ENCODE measurements around the gene CLSTN1.
"Not testable (repeated sequence)": the region's sequence is repeated elsewhere in the genome, so short reads cannot be mapped to it uniquely, and the experiment has no call there.

CLSTN1 gene

GRCh38 chr1:9717193-9718005 is 106.4 kb downstream of the CLSTN1 start:
- FAIRE-seq (no peak), DNase-seq (ENCODE audit: insufficient read length, low spot score) (no peak)

GRCh38 chr1:9716404-9717192 is 107.2 kb downstream of the CLSTN1 start:
- no peak for DNase-seq (ENCODE audit: insufficient read length, low spot score)
- no peak for FAIRE-seq

- no peak for DNase-seq (ENCODE audit: insufficient read length, low spot score)
- FAIRE-seq = no peak
These were observed 108.1 kb downstream of the CLSTN1 start for GRCh38 chr1:9715536-9716226.

- FAIRE-seq = no peak
These were observed 109.5 kb downstream of the CLSTN1 start for GRCh38 chr1:9714257-9714718.

GRCh38 chr1:9712767-9713166 is 111.0 kb downstream of the CLSTN1 start:
- DNase-seq (ENCODE audit: insufficient read length, low spot score); FAIRE-seq: not testable (repeated sequence)

More at GRCh38 chr1:9714257-9714718, 109.5 kb downstream of the CLSTN1 start:
- DNase-seq (ENCODE audit: insufficient read length, low spot score) = no peak

- FAIRE-seq (no peak), DNase-seq (ENCODE audit: insufficient read length, low spot score) (no peak)
These were observed 112.2 kb downstream of the CLSTN1 start for GRCh38 chr1:9711466-9712020.

- FAIRE-seq (no peak), DNase-seq (ENCODE audit: insufficient read length, low spot score) (no peak)
These were observed 113.7 kb downstream of the CLSTN1 start for GRCh38 chr1:9710037-9710436.

GRCh38 chr1:9706178-9706577 is 117.6 kb downstream of the CLSTN1 start:
- FAIRE-seq = no peak
- no peak for DNase-seq (ENCODE audit: insufficient read length, low spot score)

- no peak for FAIRE-seq
- DNase-seq (ENCODE audit: insufficient read length, low spot score) = no peak
These were observed 118.2 kb downstream of the CLSTN1 start for GRCh38 chr1:9705337-9706093.

- DNase-seq (ENCODE audit: insufficient read length, low spot score) = no peak
- no peak for FAIRE-seq
These were observed 120.1 kb downstream of the CLSTN1 start for GRCh38 chr1:9703681-9704080.

GRCh38 chr1:9703165-9703509 is 120.6 kb downstream of the CLSTN1 start:
- FAIRE-seq = no peak

GRCh38 chr1:9701665-9702064 is 122.1 kb downstream of the CLSTN1 start:
- no peak for DNase-seq (ENCODE audit: insufficient read length, low spot score)
- FAIRE-seq = no peak

More at GRCh38 chr1:9703165-9703509, 120.6 kb downstream of the CLSTN1 start:
- no peak for DNase-seq (ENCODE audit: insufficient read length, low spot score)

GRCh38 chr1:9700340-9700739 is 123.4 kb downstream of the CLSTN1 start:
- peak; percentile 61 for DNase-seq (ENCODE audit: insufficient read length, low spot score)
- FAIRE-seq = peak; percentile 52

- no peak for FAIRE-seq
These were observed 124.4 kb downstream of the CLSTN1 start for GRCh38 chr1:9699361-9699760.

GRCh38 chr1:9696793-9697192 is 127.0 kb downstream of the CLSTN1 start:
- no peak for DNase-seq (ENCODE audit: insufficient read length, low spot score)
- no peak for FAIRE-seq

More at GRCh38 chr1:9699361-9699760, 124.4 kb downstream of the CLSTN1 start:
- DNase-seq (ENCODE audit: insufficient read length, low spot score) = no peak

GRCh38 chr1:9691691-9692090 is 132.1 kb downstream of the CLSTN1 start:
- no peak for FAIRE-seq
- no peak for DNase-seq (ENCODE audit: insufficient read length, low spot score)

- DNase-seq (ENCODE audit: insufficient read length, low spot score) = peak; percentile 48
- no peak for FAIRE-seq
These were observed 132.7 kb downstream of the CLSTN1 start for GRCh38 chr1:9691108-9691445.

- FAIRE-seq = no peak
- no peak for DNase-seq (ENCODE audit: insufficient read length, low spot score)
These were observed 133.2 kb downstream of the CLSTN1 start for GRCh38 chr1:9690440-9691107.

GRCh38 chr1:9689971-9690381 is 133.8 kb downstream of the CLSTN1 start:
- DNase-seq (ENCODE audit: insufficient read length, low spot score) (no peak), FAIRE-seq (no peak)
